Measurements from ENCODE around the gene CRYBG1. TPM values are rescaled to one million over a fixed set of nuclear protein-coding genes. Genes with fewer than 3 reads are reported as not detected.

CRYBG1 gene
- total and polyA plus RNA-seq, 2 experiments from 2014 or later = 3.2 to 10.0 TPM

GRCh38 chr6:106490974-106491373 is 130.5 kb downstream of the CRYBG1 start:
- no peak for TF ChIP-seq EZH2phosphoT487 (IDR thresholded peaks at IDR 0.05; ENCODE audit: low read depth, severe bottlenecking, unreplicated experiment)
- TF ChIP-seq CTCF (IDR thresholded peaks at IDR 0.05; ENCODE audit: poor library complexity) = no peak
- no peak for TF ChIP-seq EZH2 (IDR thresholded peaks at IDR 0.05; ENCODE audit: borderline replicate concordance)
- no peaks in the 10 kb centered on the region for H3K79me2 ChIP-seq
- H3K36me3 ChIP-seq (replicated peaks; ENCODE audit: insufficient read depth, low read depth) = no peaks in the 10 kb centered on the region
- no peak overlapping the region for H2AFZ ChIP-seq
- no peak overlapping the region for H3K4me2 ChIP-seq
- H3K9me2 ChIP-seq (replicated peaks; ENCODE audit: insufficient read depth) = no peaks in the 10 kb centered on the region
- H3K27me3 ChIP-seq = no peaks in the 10 kb centered on the region
- no peaks in the 10 kb centered on the region for H3K9me3 ChIP-seq (ENCODE audit: low read depth)
- no peak for DNase-seq (ENCODE audit: low spot score)
- H4K20me1 ChIP-seq (ENCODE audit: insufficient read depth, poor library complexity, severe bottlenecking) = no peaks in the 10 kb centered on the region
- 91% methylated on average over 3 of the region's 3 CpGs for WGBS (ENCODE audit: low lambda C conversion rate, missing lambda C conversion rate)
- no peak overlapping the region for H3K4me3 ChIP-seq
- no peaks in the 10 kb centered on the region for H3K4me1 ChIP-seq (ENCODE audit: insufficient read depth)
- no peak overlapping the region for H3K27ac ChIP-seq

- peak overlapping the region; percentile 59 for H3K4me2 ChIP-seq
- H2AFZ ChIP-seq = no peak overlapping the region
- H3K36me3 ChIP-seq (replicated peaks; ENCODE audit: insufficient read depth, low read depth) = no peaks in the 10 kb centered on the region
- 21% methylated on average over 3 of the region's 3 CpGs for WGBS (ENCODE audit: low lambda C conversion rate, missing lambda C conversion rate)
- no peak overlapping the region for H3K27ac ChIP-seq
- H3K4me3 ChIP-seq = no peak overlapping the region
- H3K27me3 ChIP-seq = no peaks in the 10 kb centered on the region
- H3K9me2 ChIP-seq (replicated peaks; ENCODE audit: insufficient read depth) = no peaks in the 10 kb centered on the region
- H4K20me1 ChIP-seq (ENCODE audit: insufficient read depth, poor library complexity, severe bottlenecking) = no peaks in the 10 kb centered on the region
- no peaks in the 10 kb centered on the region for H3K79me2 ChIP-seq
- H3K9me3 ChIP-seq (ENCODE audit: low read depth) = no peaks in the 10 kb centered on the region
- H3K4me1 ChIP-seq (ENCODE audit: insufficient read depth) = no peaks in the 10 kb centered on the region
- DNase-seq (ENCODE audit: low spot score) = no peak
- no peak for TF ChIP-seq CTCF (IDR thresholded peaks at IDR 0.05; ENCODE audit: poor library complexity)
- no peak for TF ChIP-seq EZH2phosphoT487 (IDR thresholded peaks at IDR 0.05; ENCODE audit: low read depth, severe bottlenecking, unreplicated experiment)
- TF ChIP-seq EZH2 (IDR thresholded peaks at IDR 0.05; ENCODE audit: borderline replicate concordance) = no peak
These were observed 134.5 kb downstream of the CRYBG1 start for GRCh38 chr6:106495014-106495413.

GRCh38 chr6:106496823-106497222 is 136.3 kb downstream of the CRYBG1 start:
- DNase-seq (ENCODE audit: low spot score) = no peak
- H3K9me3 ChIP-seq (ENCODE audit: low read depth) = no peaks in the 10 kb centered on the region
- no peaks in the 10 kb centered on the region for H3K4me1 ChIP-seq (ENCODE audit: insufficient read depth)
- no peak overlapping the region for H3K4me2 ChIP-seq
- no peak overlapping the region for H3K27ac ChIP-seq
- no peaks in the 10 kb centered on the region for H3K27me3 ChIP-seq
- no peaks in the 10 kb centered on the region for H4K20me1 ChIP-seq (ENCODE audit: insufficient read depth, poor library complexity, severe bottlenecking)
- no peak overlapping the region for H3K4me3 ChIP-seq
- 79% methylated on average over 6 of the region's 6 CpGs for WGBS (ENCODE audit: low lambda C conversion rate, missing lambda C conversion rate)
- H2AFZ ChIP-seq = no peak overlapping the region
- no peak for TF ChIP-seq EZH2 (IDR thresholded peaks at IDR 0.05; ENCODE audit: borderline replicate concordance)
- no peak for TF ChIP-seq CTCF (IDR thresholded peaks at IDR 0.05; ENCODE audit: poor library complexity)
- TF ChIP-seq EZH2phosphoT487 (IDR thresholded peaks at IDR 0.05; ENCODE audit: low read depth, severe bottlenecking, unreplicated experiment) = no peak
- no peaks in the 10 kb centered on the region for H3K9me2 ChIP-seq (replicated peaks; ENCODE audit: insufficient read depth)
- no peaks in the 10 kb centered on the region for H3K36me3 ChIP-seq (replicated peaks; ENCODE audit: insufficient read depth, low read depth)
- no peaks in the 10 kb centered on the region for H3K79me2 ChIP-seq

GRCh38 chr6:106501960-106502371 is 141.4 kb downstream of the CRYBG1 start:
- no peak overlapping the region for H3K27ac ChIP-seq
- H3K36me3 ChIP-seq (replicated peaks; ENCODE audit: insufficient read depth, low read depth) = no peaks in the 10 kb centered on the region
- H3K27me3 ChIP-seq = no peaks in the 10 kb centered on the region
- no peaks in the 10 kb centered on the region for H3K9me2 ChIP-seq (replicated peaks; ENCODE audit: insufficient read depth)
- no peak overlapping the region for H3K4me3 ChIP-seq
- DNase-seq (ENCODE audit: low spot score) = no peak
- H4K20me1 ChIP-seq (ENCODE audit: insufficient read depth, poor library complexity, severe bottlenecking) = no peaks in the 10 kb centered on the region
- no peaks in the 10 kb centered on the region for H3K4me1 ChIP-seq (ENCODE audit: insufficient read depth)
- WGBS (ENCODE audit: low lambda C conversion rate, missing lambda C conversion rate) = 61% methylated on average over 3 of the region's 3 CpGs
- no peak overlapping the region for H2AFZ ChIP-seq
- no peak overlapping the region for H3K4me2 ChIP-seq
- H3K9me3 ChIP-seq (ENCODE audit: low read depth) = no peaks in the 10 kb centered on the region
- no peaks in the 10 kb centered on the region for H3K79me2 ChIP-seq
- no peak for TF ChIP-seq CTCF (IDR thresholded peaks at IDR 0.05; ENCODE audit: poor library complexity)
- TF ChIP-seq EZH2phosphoT487 (IDR thresholded peaks at IDR 0.05; ENCODE audit: low read depth, severe bottlenecking, unreplicated experiment) = no peak
